Loucy (cell line): ENCODE data around the gene ZNF407.
"Not testable (repeated sequence)": the region's sequence is repeated elsewhere in the genome, so short reads cannot be mapped to it uniquely, and the experiment has no call there.

Experiments
- H2AFZ ChIP-seq: fragments of 200-600 bp; sonication (generic); 2 replicates; pipeline ENCODE4 v1.6.0; 2016; ENCODE audit warnings: antibody characterized with exemption, mild to moderate bottlenecking, low read length, moderate library complexity
- H3F3A ChIP-seq: fragments of 200-600 bp; 2 replicates; pipeline ENCODE4 v1.6.0; 2016; ENCODE audit warnings: antibody characterized with exemption, low read depth, mild to moderate bottlenecking
- H3K27me3 ChIP-seq: fragments of 200-600 bp; sonication (generic); 2 replicates; pipeline ENCODE4 v1.6.1; 2014; ENCODE audit warnings: low read length, mild to moderate bottlenecking; ENCODE audit not compliant: insufficient read depth, poor library complexity, severe bottlenecking
- H3K36me3 ChIP-seq: fragments of 200-600 bp; sonication (generic); 2 replicates; pipeline ENCODE4 v1.6.1; 2016; ENCODE audit warnings: low read length; ENCODE audit not compliant: insufficient read depth
- H3K4me1 ChIP-seq: fragments of 200-600 bp; sonication (generic); 2 replicates; pipeline ENCODE4 v1.5.1; 2014; ENCODE audit warnings: low read length, mild to moderate bottlenecking; ENCODE audit not compliant: insufficient read depth, poor library complexity, severe bottlenecking
- H3K4me2 ChIP-seq: fragments of 200-600 bp; sonication (generic); 2 replicates; pipeline ENCODE4 v1.6.0; 2014; ENCODE audit warnings: antibody characterized with exemption, low read length, low read depth, mild to moderate bottlenecking; ENCODE audit not compliant: poor library complexity, severe bottlenecking
- H3K4me3 ChIP-seq: fragments of 200-600 bp; sonication (generic); 2 replicates; pipeline ENCODE4 v1.5.1; 2014; ENCODE audit warnings: low read length, mild to moderate bottlenecking, mixed read lengths; ENCODE audit not compliant: poor library complexity, severe bottlenecking
- H3K79me2 ChIP-seq: fragments of 200-600 bp; sonication (generic); 2 replicates; pipeline ENCODE4 v1.6.1; 2014; ENCODE audit warnings: low read length; ENCODE audit not compliant: insufficient read depth
- H3K9ac ChIP-seq: fragments of 200-600 bp; sonication (generic); 2 replicates; pipeline ENCODE4 v1.6.0; 2014; ENCODE audit warnings: mild to moderate bottlenecking, low read depth, low read length, moderate library complexity; ENCODE audit not compliant: poor library complexity, severe bottlenecking
- H3K9me2 ChIP-seq: fragments of 200-600 bp; sonication (generic); replicated peaks from 2 replicates; pipeline ENCODE4 v1.6.1; 2016; ENCODE audit warnings: low read depth, low read length, mixed read lengths
- H3K9me3 ChIP-seq: fragments of 200-600 bp; sonication (generic); 2 replicates; pipeline ENCODE4 v1.6.1; 2014; ENCODE audit warnings: mild to moderate bottlenecking, antibody characterized with exemption, low read length, low read depth; ENCODE audit not compliant: insufficient read depth
- H4K20me1 ChIP-seq: fragments of 200-600 bp; sonication (generic); 2 replicates; pipeline ENCODE4 v1.6.0; 2014; ENCODE audit warnings: antibody characterized with exemption, low read length, mild to moderate bottlenecking; ENCODE audit not compliant: insufficient read depth, poor library complexity, severe bottlenecking
- CTCF ChIP-seq: fragments of 200-600 bp; sonication (generic); conservative IDR thresholded peaks from 2 replicates; pipeline ENCODE4 v1.5.1; 2014; ENCODE audit warnings: mild to moderate bottlenecking, antibody characterized with exemption, low read length
- EZH2phosphoT487 ChIP-seq: fragments of 200-600 bp; IDR thresholded peaks from 2 replicates; pipeline ENCODE4 v1.6.1; 2018; ENCODE audit warnings: antibody characterized with exemption, mild to moderate bottlenecking, moderate library complexity, borderline replicate concordance

ZNF407 gene

DNA sequence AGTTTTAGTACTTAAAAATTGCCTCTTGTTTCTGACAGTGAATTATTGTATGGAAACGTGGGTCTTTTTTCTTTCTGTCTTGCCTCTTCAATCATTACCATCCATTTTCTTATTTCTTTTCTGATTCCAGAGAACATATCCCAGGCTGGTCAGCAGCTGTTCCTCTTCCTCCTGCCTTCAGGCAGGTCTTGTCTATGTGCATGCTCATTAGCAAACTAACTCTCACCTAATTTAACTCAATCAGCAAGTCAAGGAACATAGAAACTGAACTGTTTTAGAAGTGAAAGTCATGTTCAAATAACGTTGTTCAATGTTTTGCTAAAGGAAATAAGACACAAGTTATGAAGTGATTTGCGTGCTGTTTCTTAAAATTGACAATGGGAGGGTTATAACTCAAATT is 369.8 kb downstream of the ZNF407 start:
- no peak overlapping the region for H3K4me3 ChIP-seq
- no peaks in the 10 kb centered on the region for H4K20me1 ChIP-seq
- H3K4me2 ChIP-seq = no peak overlapping the region
- no peaks in the 10 kb centered on the region for H3K36me3 ChIP-seq
- no peaks in the 10 kb centered on the region for H3K9me2 ChIP-seq
- H3K79me2 ChIP-seq = no peaks in the 10 kb centered on the region
- H3K4me1 ChIP-seq = no peaks in the 10 kb centered on the region
- H3K9ac ChIP-seq = no peak overlapping the region
- no peak for TF ChIP-seq CTCF
- TF ChIP-seq EZH2phosphoT487 = no peak
- no peaks in the 10 kb centered on the region for H3K27me3 ChIP-seq
- no peak overlapping the region for H2AFZ ChIP-seq
- H3K9me3 ChIP-seq = no peaks in the 10 kb centered on the region
- no peaks in the 10 kb centered on the region for H3F3A ChIP-seq

DNA sequence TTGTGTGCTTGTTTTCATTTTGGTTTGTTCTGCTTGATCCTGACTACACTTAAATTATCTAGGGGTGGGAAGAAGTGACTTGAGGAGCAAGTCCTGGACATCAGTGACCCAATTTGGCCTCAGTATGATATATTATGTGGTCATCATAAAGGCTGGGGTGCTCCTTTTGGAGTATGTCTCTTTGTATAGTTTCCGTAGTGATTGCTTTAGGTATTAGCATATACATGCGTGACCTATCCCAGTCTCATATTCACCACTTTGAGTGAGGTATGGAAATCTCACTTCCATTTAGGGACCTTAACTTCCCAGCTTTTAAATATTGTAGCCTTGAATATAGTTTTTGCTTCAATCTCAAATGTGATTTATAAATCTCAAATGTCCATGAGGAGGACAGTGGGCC is 370.3 kb downstream of the ZNF407 start:
- no peaks in the 10 kb centered on the region for H3K9me3 ChIP-seq
- no peaks in the 10 kb centered on the region for H3K36me3 ChIP-seq
- H3K4me1 ChIP-seq = no peaks in the 10 kb centered on the region
- H3K79me2 ChIP-seq = no peaks in the 10 kb centered on the region
- H3K9ac ChIP-seq = no peak overlapping the region
- no peaks in the 10 kb centered on the region for H3F3A ChIP-seq
- TF ChIP-seq EZH2phosphoT487 (no peak), CTCF (no peak)
- H3K4me2 ChIP-seq = no peak overlapping the region
- no peaks in the 10 kb centered on the region for H3K9me2 ChIP-seq
- H3K27me3 ChIP-seq = no peaks in the 10 kb centered on the region
- H4K20me1 ChIP-seq = no peaks in the 10 kb centered on the region
- H2AFZ ChIP-seq = no peak overlapping the region
- no peak overlapping the region for H3K4me3 ChIP-seq

DNA sequence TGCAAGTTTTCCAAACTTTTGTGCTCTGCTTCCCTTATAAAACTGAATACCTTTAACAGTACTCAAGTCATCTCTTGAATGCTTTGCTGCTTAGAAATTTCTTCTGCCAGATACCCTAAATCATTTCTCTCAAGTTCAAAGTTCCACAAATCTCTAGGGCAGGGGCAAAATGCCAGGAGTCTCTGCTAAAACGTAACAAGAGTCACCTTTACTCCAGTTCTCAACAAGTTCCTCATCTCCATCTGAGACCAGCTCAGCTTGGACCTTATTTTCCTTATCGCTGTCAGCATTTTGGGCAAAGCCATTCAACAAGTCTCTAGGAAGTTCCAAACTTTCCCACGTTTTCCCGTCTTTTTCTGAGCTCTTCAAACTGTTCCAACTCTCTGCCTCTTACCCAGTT is 373.7 kb downstream of the ZNF407 start:
- H3K27me3 ChIP-seq, H3K4me1 ChIP-seq, H3F3A ChIP-seq, H3K9me3 ChIP-seq, H2AFZ ChIP-seq, H4K20me1 ChIP-seq, H3K4me2 ChIP-seq, H3K9me2 ChIP-seq, H3K9ac ChIP-seq, H3K36me3 ChIP-seq, H3K79me2 ChIP-seq, H3K4me3 ChIP-seq: not testable (repeated sequence)

- not testable (repeated sequence) for H3K4me1 ChIP-seq, H2AFZ ChIP-seq, H3K36me3 ChIP-seq, H3K9me2 ChIP-seq, H3K27me3 ChIP-seq, H3K4me3 ChIP-seq, H3F3A ChIP-seq, H3K9me3 ChIP-seq, H3K79me2 ChIP-seq, H3K9ac ChIP-seq, H4K20me1 ChIP-seq, H3K4me2 ChIP-seq
Measured at GRCh38 chr18:74971776-74972175, 374.1 kb downstream of the ZNF407 start.
